GM23338 (cell line): ENCODE measurements around the gene UNC13D.

Experiments
- EZH2phosphoT487 ChIP-seq: fragments of 200-600 bp; sonication (generic); IDR thresholded peaks from one replicate; pipeline ENCODE4 v1.8.1; 2018; ENCODE audit warnings: antibody characterized with exemption; ENCODE audit not compliant: unreplicated experiment
- TF ChIP-seq, protein P1 (sequence below), 2 experiments: fragments of 200-600 bp in 1 of 2; sonication (generic) in 1 of 2; conservative IDR thresholded peaks; 2 replicates each; pipeline versions ENCODE4 v1.5.1 to v1.6.1; 2016 to 2017; ENCODE audit warnings: antibody characterized with exemption in 2 of 2, low read depth in 2 of 2, mild to moderate bottlenecking in 2 of 2, moderate library complexity in 1 of 2

GRCh38 chr17:75869282-75870141, 25.3 kb upstream of the UNC13D start:
- TF ChIP-seq, protein P1, sequence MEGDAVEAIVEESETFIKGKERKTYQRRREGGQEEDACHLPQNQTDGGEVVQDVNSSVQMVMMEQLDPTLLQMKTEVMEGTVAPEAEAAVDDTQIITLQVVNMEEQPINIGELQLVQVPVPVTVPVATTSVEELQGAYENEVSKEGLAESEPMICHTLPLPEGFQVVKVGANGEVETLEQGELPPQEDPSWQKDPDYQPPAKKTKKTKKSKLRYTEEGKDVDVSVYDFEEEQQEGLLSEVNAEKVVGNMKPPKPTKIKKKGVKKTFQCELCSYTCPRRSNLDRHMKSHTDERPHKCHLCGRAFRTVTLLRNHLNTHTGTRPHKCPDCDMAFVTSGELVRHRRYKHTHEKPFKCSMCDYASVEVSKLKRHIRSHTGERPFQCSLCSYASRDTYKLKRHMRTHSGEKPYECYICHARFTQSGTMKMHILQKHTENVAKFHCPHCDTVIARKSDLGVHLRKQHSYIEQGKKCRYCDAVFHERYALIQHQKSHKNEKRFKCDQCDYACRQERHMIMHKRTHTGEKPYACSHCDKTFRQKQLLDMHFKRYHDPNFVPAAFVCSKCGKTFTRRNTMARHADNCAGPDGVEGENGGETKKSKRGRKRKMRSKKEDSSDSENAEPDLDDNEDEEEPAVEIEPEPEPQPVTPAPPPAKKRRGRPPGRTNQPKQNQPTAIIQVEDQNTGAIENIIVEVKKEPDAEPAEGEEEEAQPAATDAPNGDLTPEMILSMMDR (conservative IDR thresholded peaks at IDR 0.05; ENCODE audit: low read depth in 2 of 2): no peak
- no peak for TF ChIP-seq EZH2phosphoT487
